ENCODE results near the gene FCGR3B.
"Not testable (repeated sequence)": the region's sequence is repeated elsewhere in the genome, so short reads cannot be mapped to it uniquely, and the experiment has no call there.

The FCGR3B gene

GRCh38 chr1:161605024-161605423, 26.0 kb downstream of the FCGR3B start:
- not testable (repeated sequence) for DNase-seq

GRCh38 chr1:161597077-161597476, 33.9 kb downstream of the FCGR3B start:
- not testable (repeated sequence) for DNase-seq

- DNase-seq = not testable (repeated sequence)
These were observed 35.4 kb downstream of the FCGR3B start for GRCh38 chr1:161595583-161595982.

- DNase-seq = not testable (repeated sequence)
These were observed 35.8 kb downstream of the FCGR3B start for GRCh38 chr1:161595173-161595572.

GRCh38 chr1:161594269-161594984, 36.5 kb downstream of the FCGR3B start:
- not testable (repeated sequence) for DNase-seq

GRCh38 chr1:161593092-161593755, 37.8 kb downstream of the FCGR3B start:
- not testable (repeated sequence) for DNase-seq

- DNase-seq = not testable (repeated sequence)
These were observed 38.4 kb downstream of the FCGR3B start for GRCh38 chr1:161592586-161592985.

GRCh38 chr1:161589920-161590319, 41.1 kb downstream of the FCGR3B start:
- not testable (repeated sequence) for DNase-seq

- DNase-seq = not testable (repeated sequence)
These were observed 41.6 kb downstream of the FCGR3B start for GRCh38 chr1:161589365-161589764.

GRCh38 chr1:161588596-161588995, 42.4 kb downstream of the FCGR3B start:
- not testable (repeated sequence) for DNase-seq

GRCh38 chr1:161582882-161583281, 48.1 kb downstream of the FCGR3B start:
- DNase-seq = not testable (repeated sequence)

GRCh38 chr1:161580879-161581537, 50.0 kb downstream of the FCGR3B start:
- not testable (repeated sequence) for DNase-seq

GRCh38 chr1:161579856-161580507, 51.0 kb downstream of the FCGR3B start:
- DNase-seq = not testable (repeated sequence)

- DNase-seq = not testable (repeated sequence)
These were observed 54.3 kb downstream of the FCGR3B start for GRCh38 chr1:161576676-161577075.
